Glutamatergic neuron (in vitro differentiated cells): ENCODE data around the gene RAB12. TPM values are rescaled to one million over a fixed set of nuclear protein-coding genes. Genes with fewer than 3 reads are reported as not detected.
"Not testable (repeated sequence)": the region's sequence is repeated elsewhere in the genome, so short reads cannot be mapped to it uniquely, and the experiment has no call there.

Source experiments
- DNase-seq: peaks from one replicate; pipeline ENCODE4 v3.0.0; 2022
- H3K27ac Mint-ChIP-seq: one replicate; pipeline ENCODE4 v1.8.0; 2020; ENCODE audit warnings: mild to moderate bottlenecking, mixed read lengths, inconsistent platforms; ENCODE audit not compliant: unreplicated experiment
- H3K27me3 Mint-ChIP-seq: one replicate; pipeline ENCODE4 v1.8.0; 2020; ENCODE audit warnings: mild to moderate bottlenecking, moderate library complexity, mixed read lengths, inconsistent platforms; ENCODE audit not compliant: unreplicated experiment
- H3K36me3 Mint-ChIP-seq: one replicate; pipeline ENCODE4 v1.8.0; 2020; ENCODE audit warnings: mild to moderate bottlenecking, mixed read lengths, inconsistent platforms; ENCODE audit not compliant: unreplicated experiment
- H3K4me1 Mint-ChIP-seq: one replicate; pipeline ENCODE4 v1.8.0; 2020; ENCODE audit warnings: mild to moderate bottlenecking, low read depth, mixed read lengths, inconsistent platforms; ENCODE audit not compliant: unreplicated experiment
- H3K4me3 Mint-ChIP-seq: one replicate; pipeline ENCODE4 v1.8.0; 2020; ENCODE audit warnings: mild to moderate bottlenecking, mixed read lengths, inconsistent platforms; ENCODE audit not compliant: unreplicated experiment
- H3K9me3 Mint-ChIP-seq: one replicate; pipeline ENCODE4 v1.8.0; 2020; ENCODE audit warnings: mild to moderate bottlenecking, moderate library complexity, mixed read lengths, inconsistent platforms; ENCODE audit not compliant: unreplicated experiment
- total RNA-seq: library from RNA; stranded (reverse); fragmentation: NEBNext Ultra II Directional; extraction: Animal tissue kit (Norgen Biotek cat#: 25700); gene quantifications from one replicate; pipeline ENCODE4 v1.2.1, GENCODE V29; 2021; ENCODE audit not compliant: unreplicated experiment
- TF ChIP-seq, protein P1 (sequence below): fragments of 200-600 bp; sonication (generic); IDR thresholded peaks from one replicate; pipeline ENCODE4 v1.5.0; 2021; ENCODE audit not compliant: partially characterized antibody, unreplicated experiment

Gene RAB12
- total RNA-seq, 1 donor from 2014 or later: 28.8 TPM

GRCh38 chr18:8643326-8643878, 34.2 kb downstream of the RAB12 start:
- no peak overlapping the region for H3K27ac Mint-ChIP-seq
- TF ChIP-seq, protein P1, sequence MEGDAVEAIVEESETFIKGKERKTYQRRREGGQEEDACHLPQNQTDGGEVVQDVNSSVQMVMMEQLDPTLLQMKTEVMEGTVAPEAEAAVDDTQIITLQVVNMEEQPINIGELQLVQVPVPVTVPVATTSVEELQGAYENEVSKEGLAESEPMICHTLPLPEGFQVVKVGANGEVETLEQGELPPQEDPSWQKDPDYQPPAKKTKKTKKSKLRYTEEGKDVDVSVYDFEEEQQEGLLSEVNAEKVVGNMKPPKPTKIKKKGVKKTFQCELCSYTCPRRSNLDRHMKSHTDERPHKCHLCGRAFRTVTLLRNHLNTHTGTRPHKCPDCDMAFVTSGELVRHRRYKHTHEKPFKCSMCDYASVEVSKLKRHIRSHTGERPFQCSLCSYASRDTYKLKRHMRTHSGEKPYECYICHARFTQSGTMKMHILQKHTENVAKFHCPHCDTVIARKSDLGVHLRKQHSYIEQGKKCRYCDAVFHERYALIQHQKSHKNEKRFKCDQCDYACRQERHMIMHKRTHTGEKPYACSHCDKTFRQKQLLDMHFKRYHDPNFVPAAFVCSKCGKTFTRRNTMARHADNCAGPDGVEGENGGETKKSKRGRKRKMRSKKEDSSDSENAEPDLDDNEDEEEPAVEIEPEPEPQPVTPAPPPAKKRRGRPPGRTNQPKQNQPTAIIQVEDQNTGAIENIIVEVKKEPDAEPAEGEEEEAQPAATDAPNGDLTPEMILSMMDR: no peak
- H3K27me3 Mint-ChIP-seq: peaks cover 6% of the 10 kb centered on the region
- peaks cover 4% of the 10 kb centered on the region for H3K4me1 Mint-ChIP-seq
- DNase-seq: no peak
- H3K9me3 Mint-ChIP-seq: no peaks in the 10 kb centered on the region
- H3K4me3 Mint-ChIP-seq: no peak overlapping the region
- peaks cover 17% of the 10 kb centered on the region for H3K36me3 Mint-ChIP-seq

GRCh38 chr18:8647359-8647758, 38.1 kb downstream of the RAB12 start:
- not testable (repeated sequence) for H3K9me3 Mint-ChIP-seq, H3K27ac Mint-ChIP-seq

DNA sequence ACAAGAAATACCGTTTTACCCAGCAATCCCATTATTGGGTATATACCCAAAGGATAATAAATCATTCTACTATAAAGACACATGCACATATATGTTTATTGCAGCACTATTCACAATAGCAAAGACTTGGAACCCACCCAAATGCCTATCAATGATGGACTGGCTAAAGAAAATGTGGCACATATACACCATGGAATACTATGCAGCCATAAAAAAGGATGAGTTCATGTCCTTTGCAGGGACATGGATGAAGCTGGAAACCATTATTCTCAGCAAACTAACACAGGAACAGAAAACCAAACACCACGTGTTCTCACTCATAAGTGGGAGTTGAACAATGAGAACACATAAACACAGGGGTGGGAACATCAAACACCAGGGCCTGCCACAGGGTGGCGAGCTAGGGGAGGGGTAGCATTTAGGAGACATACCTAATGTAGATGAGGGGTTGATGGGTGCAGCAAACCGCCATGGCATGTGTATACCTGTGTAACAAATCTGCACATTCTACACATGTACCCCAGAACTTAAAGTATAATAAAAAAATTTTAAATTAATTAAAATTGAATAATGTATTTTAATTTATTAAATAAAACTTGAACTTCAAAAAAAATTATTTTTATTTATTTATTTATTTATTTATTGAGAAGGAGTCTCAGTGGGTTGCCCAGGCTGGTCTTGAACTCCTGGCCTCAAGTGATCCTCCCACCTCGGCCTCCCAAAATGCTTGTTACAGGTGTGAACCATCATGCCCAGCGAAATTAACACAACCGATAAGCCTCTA, 42.4 kb downstream of the RAB12 start:
- H3K36me3 Mint-ChIP-seq, H3K9me3 Mint-ChIP-seq, H3K27me3 Mint-ChIP-seq, H3K4me3 Mint-ChIP-seq, H3K27ac Mint-ChIP-seq, DNase-seq: not testable (repeated sequence)
- peaks cover 27% of the 10 kb centered on the region for H3K4me1 Mint-ChIP-seq

More at GRCh38 chr18:8647359-8647758, 38.1 kb downstream of the RAB12 start:
- not testable (repeated sequence) for DNase-seq, H3K4me1 Mint-ChIP-seq, H3K36me3 Mint-ChIP-seq, H3K27me3 Mint-ChIP-seq, H3K4me3 Mint-ChIP-seq

DNA sequence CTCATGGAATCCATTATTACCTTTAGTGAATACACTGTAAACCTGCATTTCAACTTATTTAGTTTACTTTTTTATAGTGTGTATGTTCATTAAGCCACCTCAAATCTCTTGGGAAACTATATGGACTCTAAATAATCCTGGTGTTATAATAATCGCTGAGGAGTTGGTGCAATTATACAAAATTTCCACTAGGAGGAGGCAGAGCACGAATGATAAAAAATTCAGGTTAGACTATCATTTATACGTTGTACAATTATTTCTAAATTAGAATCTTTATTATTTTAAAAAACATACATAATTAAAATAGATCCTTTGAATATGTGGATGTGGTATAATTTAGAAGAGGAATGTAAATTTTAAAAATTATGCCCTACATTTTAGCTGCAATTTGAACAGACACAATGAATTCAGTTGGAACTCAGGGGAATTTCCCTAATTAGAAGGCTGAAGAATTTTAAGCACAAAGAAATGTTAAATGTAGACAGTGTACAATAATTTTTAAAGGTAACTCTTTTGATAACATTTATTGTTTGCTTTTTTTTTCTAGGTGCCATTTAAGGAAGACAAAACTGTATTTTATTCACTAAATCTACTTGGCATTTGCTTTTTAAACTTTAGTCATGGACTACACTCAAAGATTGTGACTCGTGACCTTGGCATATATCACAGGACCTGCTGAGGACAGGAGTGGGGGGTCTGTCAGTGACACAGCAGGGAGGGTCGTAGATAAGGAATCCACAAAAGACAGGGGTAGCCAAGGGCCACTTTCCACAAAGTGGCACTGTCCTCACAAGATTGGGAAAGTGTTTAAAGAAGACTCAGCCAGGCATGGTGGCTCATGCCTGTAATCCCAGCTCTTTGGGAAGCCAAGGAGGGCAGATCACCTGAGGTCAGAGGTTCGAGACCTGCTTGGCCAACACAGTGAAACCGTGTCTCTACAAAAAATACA, 45.5 kb downstream of the RAB12 start:
- no peak for DNase-seq
- no peaks in the 10 kb centered on the region for H3K36me3 Mint-ChIP-seq
- no peak overlapping the region for H3K27ac Mint-ChIP-seq
- H3K27me3 Mint-ChIP-seq: peaks cover 3% of the 10 kb centered on the region
- TF ChIP-seq, protein P1: peak; percentile 95
- peaks cover 41% of the 10 kb centered on the region for H3K4me1 Mint-ChIP-seq
- peaks cover 4% of the 10 kb centered on the region for H3K9me3 Mint-ChIP-seq
- H3K4me3 Mint-ChIP-seq: peak overlapping the region; percentile 37

DNA sequence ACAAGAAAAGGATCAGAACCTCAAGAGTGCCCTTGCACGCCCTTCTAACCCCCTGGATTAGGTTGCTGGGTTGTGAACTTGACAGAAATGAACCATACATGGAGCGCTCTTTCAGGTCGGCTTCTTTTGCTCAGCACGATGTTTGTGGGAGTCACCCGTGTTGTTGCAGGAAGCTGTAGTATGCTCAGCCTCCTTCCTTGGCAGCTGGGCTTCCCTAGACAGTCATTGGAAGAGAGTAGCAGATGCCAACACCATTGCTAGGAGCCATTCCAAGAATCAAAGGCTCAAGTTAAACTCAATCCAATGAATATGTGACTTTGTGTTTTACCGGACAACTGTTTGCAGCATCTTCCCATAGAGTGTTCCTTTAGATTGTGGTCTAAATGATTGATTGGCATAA, 47.0 kb downstream of the RAB12 start:
- no peak for DNase-seq
- peaks cover 2% of the 10 kb centered on the region for H3K9me3 Mint-ChIP-seq
- H3K27me3 Mint-ChIP-seq: peaks cover 3% of the 10 kb centered on the region
- TF ChIP-seq, protein P1: no peak
- H3K4me1 Mint-ChIP-seq: peaks cover 46% of the 10 kb centered on the region
- H3K27ac Mint-ChIP-seq: no peak overlapping the region
- H3K36me3 Mint-ChIP-seq: no peaks in the 10 kb centered on the region
- H3K4me3 Mint-ChIP-seq: no peak overlapping the region
